Measurements from ENCODE around the gene PDIK1L.

DNA sequence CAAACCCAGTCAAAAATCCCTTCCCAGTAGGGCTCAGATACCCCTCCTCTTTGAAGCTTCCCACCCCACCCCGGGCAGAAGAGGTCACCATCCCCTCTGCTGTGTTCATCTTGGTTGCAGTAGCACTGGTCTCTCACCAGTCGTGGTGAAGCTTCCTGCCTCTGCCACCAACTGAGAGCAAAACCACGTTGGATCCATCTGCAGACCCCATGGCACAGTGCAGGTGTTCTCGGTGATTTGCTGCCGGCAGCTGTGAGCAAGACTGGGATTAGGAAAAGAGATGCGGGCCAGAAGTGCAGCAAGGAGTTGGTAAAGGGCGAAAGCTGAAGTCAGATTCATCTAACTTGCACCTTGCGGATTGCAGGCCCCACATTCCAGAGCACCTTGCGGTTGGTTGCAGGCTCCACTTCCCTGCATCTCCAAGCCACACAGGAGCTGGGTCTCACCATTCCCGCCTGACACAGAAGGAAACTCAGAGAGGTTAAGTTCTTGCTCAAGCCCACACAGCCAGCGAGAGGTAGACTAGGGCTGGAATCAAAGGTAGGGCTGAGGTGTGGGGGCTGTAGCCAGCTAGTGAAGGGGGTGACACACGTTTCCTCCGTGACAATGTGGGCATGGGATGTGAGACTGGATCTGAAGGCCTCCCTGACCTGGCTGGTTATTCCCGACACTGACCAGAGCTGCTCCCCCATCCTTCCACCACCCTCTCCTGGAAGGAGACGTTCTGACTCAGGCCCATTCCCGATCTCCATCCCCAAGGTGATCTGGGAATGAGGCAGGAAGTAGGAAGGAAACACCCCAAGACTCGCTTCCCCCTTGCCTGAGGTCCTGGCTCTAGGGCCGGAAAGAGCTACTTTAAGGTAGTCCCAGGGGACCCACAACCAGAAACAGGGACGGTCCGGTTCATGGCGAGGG lies 44.0 kb downstream of the PDIK1L start:
- TF ChIP-seq GATA2 (IDR thresholded peaks at IDR 0.05; ENCODE audit: low read depth, low read length): no peak
- no peak for TF ChIP-seq GATA3 (IDR thresholded peaks at IDR 0.05; ENCODE audit: low read depth, low read length)
